Hippocampal formation (tissue), 2 donors: ENCODE data around the gene LACTB.
A peak's percentile ranks its signal among the peaks of the same experiment; 100 is the strongest.

Experiments
- DNase-seq, 2 donors: peaks; one replicate each; lab custom pipeline; 2025; lab: John Stamatoyannopoulos, UW

The LACTB gene

GRCh38 chr15:63122002-63122875 lies 578 bp downstream of the LACTB start:
- peak; percentile 60 to 84 for DNase-seq

- no peak for DNase-seq
Measured at GRCh38 chr15:63124506-63124905, 2.8 kb downstream of the LACTB start.

GRCh38 chr15:63126726-63127125 lies 5.1 kb downstream of the LACTB start:
- DNase-seq: no peak

GRCh38 chr15:63133786-63134185 lies 12.1 kb downstream of the LACTB start:
- DNase-seq: no peak

DNA sequence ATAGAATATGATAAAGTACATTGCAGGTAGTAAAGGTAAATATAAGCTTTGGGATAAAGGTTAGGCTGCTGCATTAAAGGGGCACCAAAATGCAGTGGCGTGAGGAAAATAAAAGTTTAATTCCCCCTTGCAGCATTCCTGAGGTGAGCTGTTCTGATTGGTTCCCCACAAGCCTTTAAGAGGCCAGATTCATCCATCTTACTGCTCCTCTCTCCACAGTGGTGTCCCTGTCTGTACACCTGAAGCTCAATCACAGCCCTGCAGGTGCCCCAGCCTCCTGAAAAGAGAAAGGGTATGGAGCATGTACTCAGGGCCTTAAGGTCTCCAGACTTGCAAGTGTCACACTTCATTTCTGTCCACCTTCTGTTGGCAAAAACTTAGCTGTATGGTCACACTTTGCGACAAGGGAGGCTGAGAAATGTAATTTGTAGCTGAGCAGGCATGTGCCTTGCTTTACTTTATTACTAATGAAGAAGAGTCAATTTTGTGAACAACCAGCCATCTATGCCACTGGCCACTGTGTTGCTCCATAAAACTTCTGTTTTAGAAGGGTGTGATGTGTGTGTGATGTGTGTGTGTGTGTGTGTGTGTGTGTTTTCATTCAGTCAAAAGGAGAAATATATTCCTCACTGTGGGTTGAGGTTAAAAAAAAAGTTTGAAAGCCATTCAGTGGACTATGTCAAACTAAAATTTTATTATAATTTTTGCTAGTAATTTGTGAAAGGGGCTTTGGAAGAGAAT lies 12.8 kb downstream of the LACTB start:
- DNase-seq: no peak

GRCh38 chr15:63135281-63135680 lies 13.6 kb downstream of the LACTB start:
- no peak for DNase-seq

DNA sequence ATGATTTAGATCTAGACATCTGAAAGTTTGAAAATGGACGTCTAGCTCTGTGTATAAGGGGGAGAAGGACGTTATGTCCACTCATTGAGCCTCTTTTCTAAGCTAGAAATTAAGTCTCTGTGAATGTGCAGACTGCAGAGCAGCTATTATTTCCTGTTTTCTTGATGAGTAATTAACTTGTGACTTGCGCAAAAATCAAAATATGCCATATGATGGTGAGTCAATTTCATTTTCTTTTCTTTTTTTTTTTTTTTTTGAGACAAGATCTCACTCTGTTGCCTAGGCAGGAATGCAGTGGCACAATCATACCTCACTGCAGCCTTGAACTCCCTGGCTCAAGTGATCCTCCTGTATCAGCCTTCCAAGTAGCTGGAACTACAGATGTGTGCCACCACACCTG lies 14.1 kb downstream of the LACTB start:
- no peak for DNase-seq

DNA sequence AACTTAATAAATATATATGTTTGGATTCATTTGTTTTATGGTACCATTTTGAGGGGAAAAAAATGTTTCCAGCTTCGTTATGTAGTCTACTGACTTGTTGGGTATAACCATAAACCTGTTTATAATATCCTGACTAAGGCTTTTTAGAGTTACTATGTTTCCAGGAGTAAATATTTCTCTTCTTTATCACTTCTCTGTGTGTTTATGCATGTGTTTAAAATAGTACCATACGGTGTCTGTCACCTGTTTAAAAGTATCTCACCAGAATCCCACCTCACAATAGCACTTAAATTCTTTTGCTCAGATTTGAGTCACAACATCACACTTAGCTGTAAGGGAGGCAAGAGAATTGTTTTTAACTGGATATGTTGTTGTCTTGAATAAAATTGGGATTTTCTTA lies 15.1 kb downstream of the LACTB start:
- no peak for DNase-seq

GRCh38 chr15:63140936-63141335 lies 19.3 kb downstream of the LACTB start:
- no peak for DNase-seq

- no peak for DNase-seq
Measured at GRCh38 chr15:63145426-63145825, 23.8 kb downstream of the LACTB start.

GRCh38 chr15:63146684-63147083 lies 25.0 kb downstream of the LACTB start:
- no peak for DNase-seq

GRCh38 chr15:63151665-63152064 lies 30.0 kb downstream of the LACTB start:
- no peak for DNase-seq

GRCh38 chr15:63155486-63155885 lies 33.8 kb downstream of the LACTB start:
- DNase-seq: no peak

- no peak for DNase-seq
Measured at GRCh38 chr15:63156086-63156710, 34.5 kb downstream of the LACTB start.

DNA sequence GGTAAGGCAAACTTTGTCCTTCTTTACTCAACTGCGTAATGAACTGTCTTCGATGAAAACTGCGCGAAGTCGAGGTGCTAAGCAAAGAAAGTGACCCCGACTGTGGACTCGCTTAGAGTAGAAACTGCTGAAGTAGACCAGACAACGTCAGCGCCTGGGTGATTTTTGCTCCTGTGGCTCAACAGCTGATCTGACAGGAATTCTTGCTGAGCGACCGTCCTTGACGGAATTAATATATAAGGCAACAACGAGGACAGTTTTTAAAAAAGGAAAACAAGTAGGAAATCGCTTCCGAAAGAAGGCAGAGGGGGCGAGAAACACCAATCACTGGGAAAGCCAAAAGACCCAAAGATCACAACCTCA lies 35.1 kb downstream of the LACTB start:
- peak in 1 of 2 donors; percentile 30 for DNase-seq

DNA sequence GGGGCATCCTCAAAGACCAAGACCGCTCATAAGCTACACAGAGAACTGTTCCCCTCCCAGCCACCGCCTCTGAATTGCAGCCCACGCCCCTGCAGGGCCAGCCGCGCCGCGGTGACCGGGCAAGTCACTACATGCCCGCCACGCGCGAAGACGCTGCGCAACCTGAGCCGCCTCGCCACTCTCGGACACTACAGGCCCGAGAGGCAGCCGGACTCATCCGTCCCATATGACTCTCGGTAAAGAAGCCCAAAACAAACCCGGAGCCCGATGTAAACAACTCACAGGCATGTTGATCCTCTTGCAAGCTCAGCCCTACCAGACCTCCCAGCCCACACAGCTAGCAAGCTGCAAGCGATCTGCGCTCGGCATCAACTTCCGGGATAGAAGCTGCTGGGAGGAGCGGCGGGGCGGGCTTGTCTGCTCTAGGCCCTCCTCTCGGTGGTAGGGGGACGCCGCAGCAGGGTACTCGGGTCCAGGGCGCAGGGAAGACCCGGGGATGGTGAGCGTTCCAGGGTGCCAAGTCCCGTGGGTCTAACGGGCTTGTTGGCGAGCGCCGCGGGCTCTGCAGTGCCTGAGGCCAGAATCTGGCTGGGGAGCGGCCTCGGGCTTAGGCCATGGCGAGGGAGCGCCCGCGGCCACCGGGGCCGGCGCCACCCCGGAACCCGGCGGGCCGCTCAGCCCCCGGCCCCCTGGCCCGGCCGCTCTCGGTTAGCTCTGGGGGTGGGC lies 35.6 kb downstream of the LACTB start, which contains the start of gene RPS27L:
Gene RPS27L, minus strand, starts transcription at position 360 of the 726 bp plus-strand sequence. Its CDS starts 72 bp downstream, at position 288.
- DNase-seq: peak; percentile 87

GRCh38 chr15:63157891-63158431 lies 36.3 kb downstream of the LACTB start:
- peak in 1 of 2 donors; percentile 24 for DNase-seq

- DNase-seq: no peak
Measured at GRCh38 chr15:63160638-63161037, 39.0 kb downstream of the LACTB start.

DNA sequence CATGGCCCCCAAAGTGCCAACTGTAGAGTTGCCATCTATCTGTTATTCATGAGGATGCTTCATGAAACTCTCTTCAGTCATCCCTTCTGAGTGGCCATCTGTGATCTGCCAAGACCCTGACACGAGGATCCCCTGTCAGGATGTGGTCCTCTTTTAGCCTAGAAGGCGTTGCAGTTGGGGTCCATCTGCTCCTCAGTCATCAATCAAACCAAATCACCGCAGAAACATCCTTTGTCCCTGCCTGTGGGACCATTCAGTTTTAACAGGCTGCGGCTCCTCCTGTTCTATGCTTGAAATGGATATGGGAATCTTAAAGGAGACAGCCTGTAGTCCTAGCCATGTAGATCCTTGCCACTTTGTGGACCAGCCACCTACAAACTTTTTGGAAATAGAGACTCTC lies 41.6 kb downstream of the LACTB start:
- no peak for DNase-seq

GRCh38 chr15:63165166-63165859 lies 43.7 kb downstream of the LACTB start:
- DNase-seq: no peak

DNA sequence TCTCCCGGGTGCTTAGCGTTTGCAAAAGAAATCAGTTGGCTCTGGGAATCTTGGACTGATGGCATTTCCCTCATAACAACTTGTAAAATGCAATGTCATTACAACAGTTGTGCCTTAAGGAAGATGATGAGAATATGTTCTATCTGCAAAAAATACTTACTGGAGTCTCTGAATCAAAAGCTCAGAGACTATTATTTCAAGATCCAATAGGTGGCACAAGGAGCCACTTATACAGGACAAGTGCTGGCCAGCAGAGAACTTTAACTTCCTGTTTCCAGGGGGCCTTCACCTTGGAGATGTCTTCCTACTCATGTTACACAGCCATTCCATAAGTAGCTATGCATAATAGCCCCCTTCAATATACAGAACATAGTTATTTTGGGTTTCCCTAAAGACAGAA lies 44.6 kb downstream of the LACTB start:
- no peak for DNase-seq
